ENCODE results near the gene ACTN1.

GRCh38 chr14:69004731-69005431, 25.8 kb upstream of the ACTN1 start:
- TF ChIP-seq CTCF (conservative IDR thresholded peaks at IDR 0.05) (no peak), ZFX (IDR thresholded peaks at IDR 0.05) (no peak)
